Stimulated activated CD4-positive, alpha-beta T cell treated with anti-CD3 and anti-CD28 coated beads, TNF-alpha, amount 100 ng/mL, for 1 hour (primary cell): ENCODE data around the gene SLC16A4.
"Not testable (repeated sequence)": the region's sequence is repeated elsewhere in the genome, so short reads cannot be mapped to it uniquely, and the experiment has no call there.

Source experiments
- DNase-seq, 3 donors: peaks; one replicate each; pipeline ENCODE4 v3.0.0-alpha.2; 2020; ENCODE audit warnings: low read depth in 3 of 3, low spot score in 1 of 3

Gene SLC16A4

GRCh38 chr1:110390692-110391245, at the start of gene SLC16A4:
SLC16A4 (minus strand) TSS chr1:110391026; CDS start chr1:110389323, 1,703 bp downstream.
- no peak for DNase-seq

GRCh38 chr1:110439873-110440272, 49.0 kb upstream of the SLC16A4 start:
- DNase-seq = not testable (repeated sequence)

- no peak for DNase-seq
Measured at GRCh38 chr1:110438893-110439292, 48.1 kb upstream of the SLC16A4 start.

GRCh38 chr1:110437645-110438299, 46.9 kb upstream of the SLC16A4 start:
- DNase-seq = not testable (repeated sequence)

- DNase-seq = no peak
Measured at GRCh38 chr1:110436635-110437034, 45.8 kb upstream of the SLC16A4 start.

GRCh38 chr1:110434946-110435345, 44.1 kb upstream of the SLC16A4 start:
- no peak for DNase-seq

GRCh38 chr1:110433803-110434202, 43.0 kb upstream of the SLC16A4 start:
- DNase-seq = no peak

- DNase-seq = no peak
Measured at GRCh38 chr1:110433213-110433612, 42.4 kb upstream of the SLC16A4 start.

- no peak for DNase-seq
Measured at GRCh38 chr1:110430901-110431300, 40.1 kb upstream of the SLC16A4 start.

GRCh38 chr1:110430366-110430765, 39.5 kb upstream of the SLC16A4 start:
- DNase-seq = no peak

GRCh38 chr1:110428946-110429345, 38.1 kb upstream of the SLC16A4 start:
- DNase-seq = no peak

GRCh38 chr1:110426854-110427253, 36.0 kb upstream of the SLC16A4 start:
- DNase-seq = no peak

- no peak for DNase-seq
Measured at GRCh38 chr1:110425612-110426152, 34.9 kb upstream of the SLC16A4 start.

GRCh38 chr1:110424699-110425611, 34.1 kb upstream of the SLC16A4 start:
- no peak for DNase-seq

GRCh38 chr1:110420874-110421793, 30.3 kb upstream of the SLC16A4 start:
- DNase-seq = no peak

GRCh38 chr1:110420023-110420662, 29.3 kb upstream of the SLC16A4 start:
- DNase-seq = no peak

- no peak for DNase-seq
Measured at GRCh38 chr1:110418729-110419128, 27.9 kb upstream of the SLC16A4 start.

GRCh38 chr1:110413045-110413444, 22.2 kb upstream of the SLC16A4 start:
- not testable (repeated sequence) for DNase-seq

- peak; percentile 11 to 42 (median 17) for DNase-seq
Measured at GRCh38 chr1:110412576-110412975, 21.8 kb upstream of the SLC16A4 start.

- DNase-seq = no peak
Measured at GRCh38 chr1:110411173-110411735, 20.4 kb upstream of the SLC16A4 start.
